Upper lobe of right lung (tissue), 1 donor: ENCODE results near the gene EZH2. TPM values are rescaled to one million over a fixed set of nuclear protein-coding genes. Genes with fewer than 3 reads are reported as not detected.

Experiments used
- ATAC-seq: fragments of 200-7000 bp; cut with Tn5 transposase; one replicate; pipeline ENCODE4 v1.9.1; 2020; ENCODE audit warnings: mild to moderate bottlenecking, moderate library complexity
- DNase-seq: peaks from one replicate; pipeline ENCODE4 v3.0.0-alpha.2; 2020
- H3K27ac ChIP-seq: fragments of 200-600 bp; one replicate; pipeline ENCODE4 v1.8.0; 2022
- H3K27me3 ChIP-seq: fragments of 200-600 bp; one replicate; pipeline ENCODE4 v1.8.0; 2022; ENCODE audit warnings: mild to moderate bottlenecking
- H3K36me3 ChIP-seq: fragments of 200-600 bp; one replicate; pipeline ENCODE4 v1.8.0; 2022
- H3K4me1 ChIP-seq: fragments of 200-600 bp; one replicate; pipeline ENCODE4 v1.8.0; 2022
- H3K4me3 ChIP-seq: fragments of 200-600 bp; one replicate; pipeline ENCODE4 v1.8.0; 2022; ENCODE audit warnings: mild to moderate bottlenecking
- H3K9me3 ChIP-seq: fragments of 200-600 bp; one replicate; pipeline ENCODE4 v1.8.0; 2022
- CTCF ChIP-seq: fragments of 200-600 bp; IDR thresholded peaks from one replicate; pipeline ENCODE4 v1.8.0; 2022; ENCODE audit warnings: antibody characterized with exemption
- intact Hi-C: fragments of 100-400 bp; cut with DNase I; formaldehyde crosslinking; loops from one replicate; pipeline ENCODE4 v1.11.0; 2022
- total RNA-seq: library from RNA; stranded (reverse); fragmentation: NEBNext Ultra II Directional; extraction: Animal tissue kit (Norgen Biotek cat#: 25700); gene quantifications from one replicate; pipeline ENCODE4 v1.2.1, GENCODE V29; 2021
- donor health status: DM: no; HTN: yes; CAD: no; lungs with severe emphysema.

EZH2 gene
- total RNA-seq, 1 donor from 2014 or later, result 3.7 TPM

- DNase-seq (no peak), ATAC-seq (no peak)
- H3K9me3 ChIP-seq, result no peaks in the 10 kb centered on the region
- no peaks in the 10 kb centered on the region for H3K27me3 ChIP-seq
- no peak overlapping the region for H3K4me3 ChIP-seq
- no peak overlapping the region for H3K27ac ChIP-seq
- intact Hi-C loops, result no loop called here
- TF ChIP-seq CTCF, result no peak
- no peaks in the 10 kb centered on the region for H3K4me1 ChIP-seq
- peaks cover 85% of the 10 kb centered on the region for H3K36me3 ChIP-seq
Observed at GRCh38 chr7:148772297-148773089, 111.6 kb downstream of the EZH2 start.

- H3K4me3 ChIP-seq, result no peak overlapping the region
- DNase-seq (no peak), ATAC-seq (no peak)
- TF ChIP-seq CTCF, result no peak
- no peak overlapping the region for H3K27ac ChIP-seq
- H3K27me3 ChIP-seq, result no peaks in the 10 kb centered on the region
- intact Hi-C loops, result no loop called here
- peaks cover 93% of the 10 kb centered on the region for H3K36me3 ChIP-seq
- H3K9me3 ChIP-seq, result no peaks in the 10 kb centered on the region
- no peaks in the 10 kb centered on the region for H3K4me1 ChIP-seq
Observed at GRCh38 chr7:148770004-148770403, 114.1 kb downstream of the EZH2 start.

- H3K36me3 ChIP-seq, result peaks cover 73% of the 10 kb centered on the region
- no peak overlapping the region for H3K27ac ChIP-seq
- no peak for DNase-seq
- H3K4me1 ChIP-seq, result no peaks in the 10 kb centered on the region
- H3K27me3 ChIP-seq, result no peaks in the 10 kb centered on the region
- TF ChIP-seq CTCF, result no peak
- intact Hi-C loops, result no loop called here
- no peak for ATAC-seq
- no peak overlapping the region for H3K4me3 ChIP-seq
- no peaks in the 10 kb centered on the region for H3K9me3 ChIP-seq
Observed at GRCh38 chr7:148763622-148764021, 120.5 kb downstream of the EZH2 start.

GRCh38 chr7:148761499-148762278 lies 122.4 kb downstream of the EZH2 start:
- DNase-seq (no peak), ATAC-seq (no peak)
- H3K27me3 ChIP-seq, result no peaks in the 10 kb centered on the region
- H3K4me1 ChIP-seq, result no peaks in the 10 kb centered on the region
- intact Hi-C loops, result no loop called here
- TF ChIP-seq CTCF, result no peak
- H3K36me3 ChIP-seq, result peaks cover 70% of the 10 kb centered on the region
- no peak overlapping the region for H3K27ac ChIP-seq
- no peaks in the 10 kb centered on the region for H3K9me3 ChIP-seq
- no peak overlapping the region for H3K4me3 ChIP-seq

Other genes starting within 250 kb of the EZH2 start
- 44.4 TPM for gene CUL1, start 185.4 kb downstream of the EZH2 start, total RNA-seq
- gene PDIA4, start 144.2 kb upstream of the EZH2 start, total RNA-seq, result 117 TPM
- gene ZNF786, start 206.4 kb upstream of the EZH2 start, total RNA-seq, result 5.6 TPM
- 1.4 TPM for gene ZNF425, start 242.0 kb upstream of the EZH2 start, total RNA-seq